ENCODE results near the gene MLST8. TPM values are rescaled to one million over a fixed set of nuclear protein-coding genes. Genes with fewer than 3 reads are reported as not detected.

MLST8 gene
- total RNA-seq, 1 experiment from 2014 or later: 58.7 TPM

GRCh38 chr16:2237102-2237482 lies 31.8 kb downstream of the MLST8 start:
- Histone ChIP-seq H3K36me3 (ENCODE audit: control insufficient read depth in 1 of 2, insufficient read depth in 2 of 2, low read length in 2 of 2) (peaks cover 0 to 3% of the 10 kb centered on the region in 2 experiments; a peak in 1 of 4 replicates), H3K79me2 (ENCODE audit: insufficient read depth, low read length) (no peaks in the 10 kb centered on the region), H3K4me3 (replicated peaks in 1 of 2; ENCODE audit: low read depth in 1 of 2, low read length in 2 of 2) (no peak overlapping the region), H3K27me3 (ENCODE audit: insufficient read depth, low read length) (no peaks in the 10 kb centered on the region), H3K4me2 (ENCODE audit: low read length) (no peak overlapping the region), H4K20me1 (ENCODE audit: insufficient read depth) (no peaks in the 10 kb centered on the region), H3K9ac (ENCODE audit: low read length) (no peak overlapping the region), H3K4me1 (ENCODE audit: control insufficient read depth in 1 of 2, insufficient read depth in 2 of 2, low read length in 2 of 2) (peaks cover 0 to 14% of the 10 kb centered on the region in 2 experiments; a peak in 3 of 4 replicates), H3K27ac (ENCODE audit: low read depth, low read length) (no peak overlapping the region), H2AFZ (ENCODE audit: low read depth, low read length, poor library complexity, severe bottlenecking) (no peak overlapping the region), H3K9me2 (ENCODE audit: insufficient read depth) (no peaks in the 10 kb centered on the region), H3K9me3 (ENCODE audit: control insufficient read depth in 1 of 2, insufficient read depth in 1 of 2, low read depth in 1 of 2, low read length in 2 of 2) (no peaks in the 10 kb centered on the region)
- ChIA-PET POLR2A (no interaction called here), CTCF (no interaction called here), RAD21 (ENCODE audit: low non-redundant PET in 1 of 2, low total read pairs in 2 of 2, uncharacterized antibody in 2 of 2, unreplicated experiment in 2 of 2) (no interaction called here)
- intact Hi-C loops (cut with micrococcal nuclease): no loop called here
- no peak for DNase-seq (ENCODE audit: low read depth, low spot score)
- no TSS peak for BruUV-seq (replicated peaks)
- no peak for ATAC-seq
- TF ChIP-seq REST (IDR thresholded peaks at IDR 0.05; ENCODE audit: low read depth) (no peak), POLR2AphosphoS5 (IDR thresholded peaks at IDR 0.05; ENCODE audit: low read depth, low read length) (0 out of 2 replicates have a peak, but pooled peaks have one; percentile 14), EZH2 (IDR thresholded peaks at IDR 0.05) (no peak), EZH2phosphoT487 (IDR thresholded peaks at IDR 0.05; ENCODE audit: borderline replicate concordance) (no peak), SP1 (IDR thresholded peaks at IDR 0.05; ENCODE audit: low read depth) (no peak), SRF (IDR thresholded peaks at IDR 0.05; ENCODE audit: low read depth) (no peak)
